OCI-LY7 (cell line): ENCODE measurements around the gene SLC6A12. TPM values are rescaled to one million over a fixed set of nuclear protein-coding genes. Genes with fewer than 3 reads are reported as not detected.

ENCODE experiments used
- BruUV-seq: library from RNA; stranded (reverse); fragments of 400-500 nt; replicated peaks from 2 replicates; lab custom pipeline; 2021; lab: Mats Ljungman, UMichigan
- CTCF ChIA-PET: fragments of 300-600 bp; sonication (Branson Sonifier 250); formaldehyde crosslinking; loops from one replicate; lab custom pipeline; 2022; ENCODE audit warnings: antibody characterized with exemption; ENCODE audit not compliant: unreplicated experiment; lab: Charles Lee
- POLR2A ChIA-PET: fragments of 300-600 bp; sonication (Branson Sonifier 250); formaldehyde crosslinking; loops from one replicate; lab custom pipeline; 2022; ENCODE audit warnings: antibody characterized with exemption; lab: Charles Lee
- DNase-seq: peaks from one replicate; pipeline ENCODE4 v3.0.0-alpha.2; 2015; ENCODE audit warnings: low spot score
- H2AFZ ChIP-seq: fragments of 200-600 bp; sonication (generic), shearing (Covaris generic); 2 replicates; pipeline ENCODE4 v1.6.1; 2014; ENCODE audit warnings: mild to moderate bottlenecking, antibody characterized with exemption, low read length, moderate library complexity
- H3K27ac ChIP-seq: fragments of 200-600 bp; sonication (generic); 2 replicates; pipeline ENCODE4 v1.5.1; 2014; ENCODE audit warnings: mixed run types, low read depth, mild to moderate bottlenecking, moderate library complexity, low read length, inconsistent platforms; ENCODE audit not compliant: poor library complexity, severe bottlenecking
- H3K36me3 ChIP-seq: fragments of 200-600 bp; sonication (generic); 2 replicates; pipeline ENCODE4 v1.6.1; 2014; ENCODE audit warnings: mild to moderate bottlenecking, antibody characterized with exemption, low read length, moderate library complexity, mixed read lengths; ENCODE audit not compliant: insufficient read depth
- H3K4me1 ChIP-seq: fragments of 200-600 bp; sonication (generic); 2 replicates; pipeline ENCODE4 v1.5.1; 2014; ENCODE audit warnings: mild to moderate bottlenecking, low read length; ENCODE audit not compliant: insufficient read depth, poor library complexity, severe bottlenecking
- H3K4me2 ChIP-seq: fragments of 200-600 bp; sonication (generic); 2 replicates; pipeline ENCODE4 v1.6.1; 2014; ENCODE audit warnings: mild to moderate bottlenecking, low read length
- H3K4me3 ChIP-seq: fragments of 200-600 bp; sonication (generic); 2 replicates; pipeline ENCODE4 v1.5.1; 2014; ENCODE audit warnings: mild to moderate bottlenecking, low read depth, low read length; ENCODE audit not compliant: poor library complexity, severe bottlenecking
- H3K79me2 ChIP-seq: fragments of 200-600 bp; sonication (generic); 2 replicates; pipeline ENCODE4 v1.6.1; 2016; ENCODE audit warnings: low read depth, mild to moderate bottlenecking, low read length, moderate library complexity, mixed read lengths; ENCODE audit not compliant: insufficient read depth
- H3K9me2 ChIP-seq: fragments of 200-600 bp; sonication (generic); 2 replicates; pipeline ENCODE4 v1.6.1; 2016; ENCODE audit warnings: mild to moderate bottlenecking, low read length, mixed read lengths; ENCODE audit not compliant: insufficient read depth
- H3K9me3 ChIP-seq: fragments of 200-600 bp; sonication (generic); 2 replicates; pipeline ENCODE4 v1.6.1; 2014; ENCODE audit warnings: mild to moderate bottlenecking, mixed run types, low read length, mixed read lengths
- H4K20me1 ChIP-seq: fragments of 200-600 bp; sonication (generic); 2 replicates; pipeline ENCODE4 v1.6.1; 2014; ENCODE audit warnings: mild to moderate bottlenecking, antibody characterized with exemption, low read length, moderate library complexity, mixed read lengths; ENCODE audit not compliant: insufficient read depth
- CTCF ChIP-seq: fragments of 200-600 bp; sonication (generic); conservative IDR thresholded peaks from 2 replicates; pipeline ENCODE4 v1.5.1; 2014; ENCODE audit warnings: mild to moderate bottlenecking, antibody characterized with exemption, low read length, moderate library complexity, mixed read lengths
- EZH2phosphoT487 ChIP-seq: fragments of 200-600 bp; sonication (generic); IDR thresholded peaks from 2 replicates; pipeline ENCODE4 v1.6.1; 2018; ENCODE audit warnings: low read depth, borderline replicate concordance, mild to moderate bottlenecking, mixed run types, antibody characterized with exemption, low read length, moderate library complexity, mixed read lengths
- intact Hi-C: fragments of 100-400 bp; cut with micrococcal nuclease; formaldehyde crosslinking; loops from one replicate; pipeline ENCODE4 v1.10.0; 2022; ENCODE audit not compliant: unreplicated experiment
- total RNA-seq, 2 experiments: library from RNA; depleted of rRNA in 1 of 2; stranded (reverse); fragments of >200 nt in 1 of 2; shearing (Covaris generic) in 1 of 2; gene quantifications; 2 replicates each; pipeline ENCODE4 v1.2.3, GENCODE V29; 2014 to 2022

SLC6A12 gene
- total RNA-seq, 2 experiments from 2014 or later: not detected

DNA sequence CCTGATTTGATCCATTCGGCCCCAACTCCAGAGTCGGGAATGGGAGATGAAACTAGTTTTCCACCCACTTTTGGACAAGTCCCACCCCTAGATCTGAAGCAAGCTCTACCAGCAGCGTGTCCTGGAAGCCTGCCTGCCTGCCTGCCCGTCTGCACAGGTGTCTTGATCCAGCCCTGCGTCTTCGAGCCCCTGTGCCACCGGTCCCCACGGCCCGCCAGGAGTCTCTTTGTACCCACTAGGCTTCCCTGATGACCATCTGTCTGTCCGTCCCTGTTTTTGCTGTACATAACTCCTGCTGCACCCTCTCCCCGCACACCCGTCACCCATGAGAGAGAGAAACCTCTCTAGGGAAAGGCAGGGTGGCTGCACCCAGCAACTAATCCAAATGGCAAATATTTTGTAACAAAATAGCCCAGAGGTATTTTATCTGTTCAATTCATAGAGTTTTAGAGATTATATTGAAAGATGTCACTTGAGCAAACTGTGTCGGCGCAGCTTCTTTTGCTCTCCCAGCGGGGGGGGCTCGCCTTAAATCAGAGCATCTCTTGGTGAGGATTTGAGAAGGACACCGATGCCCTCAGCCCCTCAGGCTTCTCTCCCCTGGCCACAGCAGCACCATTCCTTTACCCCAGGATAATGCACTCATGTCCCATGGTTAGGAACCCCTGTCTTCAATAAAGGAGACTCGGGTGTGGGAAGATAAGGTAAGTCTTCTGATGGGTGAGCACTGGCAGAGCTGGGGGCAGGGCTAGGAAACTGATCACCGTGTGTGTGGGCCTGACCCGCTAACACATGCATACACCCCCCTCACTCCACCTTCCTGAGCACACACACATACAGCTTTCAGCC lies 35.8 kb downstream of the SLC6A12 start:
- H4K20me1 ChIP-seq: no peaks in the 10 kb centered on the region
- no peak overlapping the region for H3K27ac ChIP-seq
- H3K4me2 ChIP-seq: no peak overlapping the region
- no peaks in the 10 kb centered on the region for H3K9me2 ChIP-seq
- DNase-seq: no peak
- POLR2A ChIA-PET: no interaction called here
- H2AFZ ChIP-seq: no peak overlapping the region
- no peaks in the 10 kb centered on the region for H3K36me3 ChIP-seq
- H3K4me3 ChIP-seq: no peak overlapping the region
- H3K4me1 ChIP-seq: no peaks in the 10 kb centered on the region
- H3K79me2 ChIP-seq: no peaks in the 10 kb centered on the region
- CTCF ChIA-PET: interaction anchor here (1.0 kb wide), 1 partner anchor 11 kb away, joined by 4 read pairs; no protein-coding TSS in a partner anchor
- TF ChIP-seq CTCF (no peak), EZH2phosphoT487 (no peak)
- intact Hi-C loops: no loop called here
- H3K9me3 ChIP-seq: no peaks in the 10 kb centered on the region
- BruUV-seq: no TSS peak

DNA sequence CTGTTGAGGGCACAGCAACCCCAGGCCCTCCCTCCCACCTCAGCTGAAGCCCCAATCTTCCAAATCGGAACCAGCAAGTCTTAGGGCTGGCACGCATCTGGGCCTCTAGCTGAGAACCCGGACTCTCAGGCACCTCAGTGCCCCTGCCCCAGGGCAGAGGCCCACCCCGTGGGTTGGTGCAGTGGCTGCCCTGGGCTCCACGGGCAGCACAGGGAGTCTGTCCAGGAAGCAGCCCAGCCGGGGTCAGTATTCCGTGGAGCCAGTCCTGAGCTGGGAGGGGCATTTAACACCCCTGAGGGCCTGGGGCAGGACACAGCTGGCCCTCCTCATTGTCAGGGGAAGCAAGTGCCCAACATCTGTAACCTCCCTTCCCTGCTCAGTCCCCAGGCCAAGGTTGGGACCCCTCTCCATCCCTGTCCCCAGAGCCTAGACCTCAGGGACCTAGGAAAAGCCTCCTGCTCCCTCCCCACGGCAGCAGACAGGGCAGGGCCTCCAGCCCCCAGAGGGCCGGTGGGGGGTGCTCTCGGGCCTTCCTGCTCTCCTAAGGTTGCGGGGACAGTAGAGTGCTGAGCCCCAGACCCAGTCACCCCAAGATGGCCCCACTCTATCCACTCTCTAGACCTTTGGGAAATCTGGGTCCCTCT lies 36.5 kb downstream of the SLC6A12 start:
- CTCF ChIA-PET: no interaction called here

More for the DNA sequence above, 36.5 kb downstream of the SLC6A12 start:
- Histone ChIP-seq H4K20me1 (no peaks in the 10 kb centered on the region), H3K4me1 (no peaks in the 10 kb centered on the region), H3K79me2 (no peaks in the 10 kb centered on the region), H3K9me3 (no peaks in the 10 kb centered on the region), H3K27ac (no peak overlapping the region), H3K36me3 (no peaks in the 10 kb centered on the region), H3K4me3 (no peak overlapping the region), H2AFZ (no peak overlapping the region), H3K4me2 (no peak overlapping the region), H3K9me2 (no peaks in the 10 kb centered on the region)
- intact Hi-C loops: no loop called here
- TF ChIP-seq EZH2phosphoT487: no peak
- no peak for TF ChIP-seq CTCF
- no TSS peak for BruUV-seq
- POLR2A ChIA-PET: no interaction called here
- DNase-seq: no peak
